H1 (cell line): ENCODE results near the gene DAPK2. TPM values are rescaled to one million over a fixed set of nuclear protein-coding genes. Genes with fewer than 3 reads are reported as not detected.

Experiments used
- ASH2L ChIP-seq: fragments of 200-600, 300-600 bp; sonication (generic); IDR thresholded peaks from one replicate; pipeline ENCODE4 v1.7.1; 2017; ENCODE audit warnings: low read length
- BRCA1 ChIP-seq: IDR thresholded peaks from 2 replicates; pipeline ENCODE4 v1.6.1; 2012; ENCODE audit warnings: low read depth, low read length, improper control_type of control experiment
- CBX5 ChIP-seq: fragments of 300-800, 300-1000 bp; sonication (generic); IDR thresholded peaks from 2 replicates; pipeline ENCODE4 v1.7.1; 2016; ENCODE audit warnings: antibody characterized with exemption, low read length, low read depth
- CEBPB ChIP-seq: IDR thresholded peaks from 2 replicates; pipeline ENCODE4 v1.6.1; 2012; ENCODE audit warnings: low read depth, low read length
- CTBP2 ChIP-seq: IDR thresholded peaks from 2 replicates; pipeline ENCODE4 v1.7.0; 2011; ENCODE audit warnings: borderline replicate concordance, mild to moderate bottlenecking, moderate library complexity, mixed read lengths, low read length; ENCODE audit not compliant: insufficient read depth, insufficient read length
- E2F6 ChIP-seq: IDR thresholded peaks from 2 replicates; pipeline ENCODE4 v1.6.1; 2012; ENCODE audit warnings: inconsistent platforms
- EGR1 ChIP-seq: IDR thresholded peaks from 2 replicates; pipeline ENCODE4 v1.6.1; 2011; ENCODE audit warnings: low read depth, low read length, borderline replicate concordance
- GABPA ChIP-seq: IDR thresholded peaks from 2 replicates; pipeline ENCODE4 v1.6.1; 2011; ENCODE audit warnings: mild to moderate bottlenecking, low read length, moderate library complexity, borderline replicate concordance; ENCODE audit not compliant: insufficient read depth
- HDAC2 ChIP-seq, 2 experiments: fragments of 300-600 bp in 1 of 2; sonication (generic) in 1 of 2; IDR thresholded peaks; 2 replicates each; pipeline ENCODE4 v1.6.1; 2011 to 2012; ENCODE audit warnings: low read depth in 2 of 2, low read length in 2 of 2, mild to moderate bottlenecking in 2 of 2, moderate library complexity in 2 of 2, borderline replicate concordance in 1 of 2, inconsistent platforms in 1 of 2
- KDM4A ChIP-seq: IDR thresholded peaks from one replicate; pipeline ENCODE4 v1.7.1; 2012; ENCODE audit warnings: low read depth, mild to moderate bottlenecking, moderate library complexity, low read length, inconsistent platforms; ENCODE audit not compliant: severe bottlenecking
- NANOG ChIP-seq: IDR thresholded peaks from 2 replicates; pipeline ENCODE4 v1.6.1; 2011; ENCODE audit warnings: low read length, low read depth, mild to moderate bottlenecking, inconsistent platforms; ENCODE audit not compliant: insufficient read depth, poor library complexity, severe bottlenecking
- RAD21 ChIP-seq, 2 experiments: IDR thresholded peaks in 1 of 2; conservative IDR thresholded peaks in 1 of 2; 2 replicates each; pipeline ENCODE4 v1.6.1; 2011; ENCODE audit warnings: low read depth in 2 of 2, low read length in 2 of 2, improper control_type of control experiment in 1 of 2, inconsistent platforms in 1 of 2, mild to moderate bottlenecking in 1 of 2, moderate library complexity in 1 of 2
- RXRA ChIP-seq: IDR thresholded peaks from 2 replicates; pipeline ENCODE4 v1.6.1; 2011; ENCODE audit warnings: low read depth, mild to moderate bottlenecking, low read length, moderate library complexity; ENCODE audit not compliant: insufficient read depth
- SP2 ChIP-seq: IDR thresholded peaks from 2 replicates; pipeline ENCODE4 v1.6.1; 2012; ENCODE audit warnings: mild to moderate bottlenecking, low read length, inconsistent platforms
- TAF1 ChIP-seq: IDR thresholded peaks from 2 replicates; pipeline ENCODE4 v1.6.1; 2011; ENCODE audit warnings: mild to moderate bottlenecking, low read depth, low read length
- TEAD4 ChIP-seq: IDR thresholded peaks from 2 replicates; pipeline ENCODE4 v1.6.1; 2012; ENCODE audit warnings: low read depth, low read length, inconsistent platforms, mixed read lengths
- YY1 ChIP-seq: IDR thresholded peaks from 2 replicates; pipeline ENCODE4 v1.6.1; 2011; ENCODE audit warnings: low read depth, mild to moderate bottlenecking, low read length
- ZNF274 ChIP-seq: IDR thresholded peaks from 2 replicates; pipeline ENCODE4 v1.7.0; 2012; ENCODE audit warnings: low read length, borderline replicate concordance; ENCODE audit errors: extremely low read depth
- polyA plus RNA-seq, 7 experiments: library from polyadenylated mRNA; depleted of rRNA in 3 of 7; stranded (reverse) in 5 of 7; unstranded in 2 of 7; fragments of >200 nt in 5 of 7; fragments of 200-250 nt in 2 of 7; gene quantifications; 1 replicate in 5 of 7; 2 replicates in 1 of 7; 4 replicates in 1 of 7; pipeline versions ENCODE4 v1.2.1 to v1.2.3, GENCODE V29; 2011 to 2013; ENCODE audit warnings: missing spikeins in 2 of 7, mixed read lengths in 2 of 7
- total RNA-seq: library from RNA; stranded (reverse); fragmentation: NEBNext Ultra II Directional; extraction: Animal tissue kit (Norgen Biotek cat#: 25700); gene quantifications from 2 replicates; pipeline ENCODE4 v1.2.1, GENCODE V29; 2021
- TF ChIP-seq, protein P1 (sequence below): IDR thresholded peaks from 2 replicates; pipeline ENCODE4 v1.6.1; 2011; ENCODE audit warnings: low read length, improper control_type of control experiment
- TF ChIP-seq, protein P2 (sequence below): IDR thresholded peaks from 2 replicates; pipeline ENCODE4 v1.6.1; 2011; ENCODE audit warnings: low read depth, mild to moderate bottlenecking, low read length; ENCODE audit not compliant: insufficient read depth
- TF ChIP-seq, protein P3 (sequence below): IDR thresholded peaks from 2 replicates; pipeline ENCODE4 v1.6.1; 2012; ENCODE audit warnings: inconsistent platforms

The DAPK2 gene
- total and polyA plus RNA-seq, 2 of the 8 experiments (the other 6 are each of a cell fraction or from before 2014, with no cell fraction given), result 1.8 to 2.9 TPM

DNA sequence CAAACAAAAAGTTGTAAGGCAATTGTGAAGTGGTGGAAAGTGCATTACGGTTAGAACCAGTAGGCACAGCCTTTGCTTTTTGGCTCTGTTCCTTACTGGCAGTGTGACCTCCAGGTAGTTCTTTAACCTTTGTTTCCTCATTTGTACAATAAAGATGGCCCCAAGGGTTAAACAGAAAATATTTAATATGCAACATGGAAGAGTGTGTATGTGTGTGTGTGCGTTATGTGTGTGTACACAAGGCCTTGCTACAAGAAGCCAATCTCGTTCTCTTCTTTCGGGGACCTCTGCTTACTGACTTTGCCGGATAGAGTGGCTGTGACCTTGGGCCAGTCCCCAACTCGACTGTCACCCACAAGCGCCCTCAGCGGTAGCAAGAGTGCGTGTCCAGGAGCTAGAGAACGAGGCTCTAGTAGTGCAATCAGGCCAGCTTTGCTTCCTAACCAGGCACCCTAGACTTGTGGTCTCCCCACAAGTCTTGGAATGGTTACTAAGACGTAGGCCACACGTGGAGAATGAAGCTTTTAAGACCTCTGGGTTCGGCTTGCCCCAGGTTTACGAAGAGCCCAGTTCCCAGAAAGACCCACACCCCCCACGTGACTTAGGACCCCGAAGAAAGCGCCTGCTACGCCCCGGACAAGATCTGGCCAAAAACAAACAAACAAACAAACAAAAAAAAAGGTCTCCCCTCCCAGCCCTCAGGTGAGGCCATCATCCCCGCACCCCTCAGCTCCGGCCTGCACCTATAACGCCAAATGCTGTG, 46.8 kb upstream of the DAPK2 start (continued):
- TF ChIP-seq CEBPB (no peak), CTBP2 (no peak), BRCA1 (no peak), EGR1 (no peak), HDAC2 (IDR thresholded peaks at IDR 0.05; ENCODE audit: borderline replicate concordance in 1 of 2, low read depth in 2 of 2, low read length in 2 of 2) (peak in 1 of 2 experiments; percentile 39; a peak in 1 of 4 replicates), GABPA (no peak), YY1 (no peak), CBX5 (no peak), NANOG (no peak), SP2 (no peak), TEAD4 (no peak), KDM4A (peak; percentile 72), E2F6 (no peak), RXRA (no peak), ASH2L (no peak), RAD21 (IDR thresholded peaks at IDR 0.05 in 1 of 2, conservative IDR thresholded peaks at IDR 0.05 in 1 of 2; ENCODE audit: low read depth in 2 of 2, low read length in 2 of 2) (no peak), ZNF274 (no peak), TAF1 (no peak)
- TF ChIP-seq, protein P1, sequence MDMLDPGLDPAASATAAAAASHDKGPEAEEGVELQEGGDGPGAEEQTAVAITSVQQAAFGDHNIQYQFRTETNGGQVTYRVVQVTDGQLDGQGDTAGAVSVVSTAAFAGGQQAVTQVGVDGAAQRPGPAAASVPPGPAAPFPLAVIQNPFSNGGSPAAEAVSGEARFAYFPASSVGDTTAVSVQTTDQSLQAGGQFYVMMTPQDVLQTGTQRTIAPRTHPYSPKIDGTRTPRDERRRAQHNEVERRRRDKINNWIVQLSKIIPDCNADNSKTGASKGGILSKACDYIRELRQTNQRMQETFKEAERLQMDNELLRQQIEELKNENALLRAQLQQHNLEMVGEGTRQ, result peak; percentile 82
- TF ChIP-seq, protein P2, sequence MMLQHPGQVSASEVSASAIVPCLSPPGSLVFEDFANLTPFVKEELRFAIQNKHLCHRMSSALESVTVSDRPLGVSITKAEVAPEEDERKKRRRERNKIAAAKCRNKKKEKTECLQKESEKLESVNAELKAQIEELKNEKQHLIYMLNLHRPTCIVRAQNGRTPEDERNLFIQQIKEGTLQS, result peak; percentile 57; the same call in 1 of the 2 replicates
- TF ChIP-seq, protein P3, sequence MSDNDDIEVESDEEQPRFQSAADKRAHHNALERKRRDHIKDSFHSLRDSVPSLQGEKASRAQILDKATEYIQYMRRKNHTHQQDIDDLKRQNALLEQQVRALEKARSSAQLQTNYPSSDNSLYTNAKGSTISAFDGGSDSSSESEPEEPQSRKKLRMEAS, result peak; percentile 68; the same call in 1 of the 2 replicates
